Measurements from ENCODE around the gene ARHGAP27. TPM values are rescaled to one million over a fixed set of nuclear protein-coding genes. Genes with fewer than 3 reads are reported as not detected.

ARHGAP27 gene
- total RNA-seq, 1 donor from 2014 or later, result 75.7 TPM

DNA sequence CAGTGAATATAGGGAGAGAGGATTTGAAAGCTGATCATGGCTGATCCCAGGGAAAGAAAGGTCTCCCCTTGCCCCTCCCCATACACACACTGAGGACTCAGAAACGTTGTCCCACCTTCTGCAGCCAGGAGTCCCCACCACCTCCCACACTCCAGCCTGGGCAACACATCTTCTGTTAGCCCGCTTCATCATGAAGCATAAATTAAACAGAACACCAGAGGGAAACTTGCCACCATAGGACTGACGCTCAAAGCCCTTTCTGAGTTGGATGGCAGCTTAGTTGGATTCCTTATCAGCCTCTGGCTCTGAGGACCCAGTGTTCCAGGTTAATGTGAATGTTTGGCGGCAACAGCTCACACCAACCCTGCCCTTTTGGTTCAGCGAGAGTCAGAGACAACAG lies 33.9 kb downstream of the ARHGAP27 start:
- no peaks in the 10 kb centered on the region for H3K27me3 Mint-ChIP-seq
- peaks cover 2% of the 10 kb centered on the region for H3K4me1 Mint-ChIP-seq
- ATAC-seq (ENCODE audit: low read depth), result no peak
- H3K9me3 Mint-ChIP-seq, result no peaks in the 10 kb centered on the region
- H3K4me3 Mint-ChIP-seq, result no peak overlapping the region
- peaks cover 88% of the 10 kb centered on the region for H3K36me3 Mint-ChIP-seq (ENCODE audit: low read depth)
- ChIA-PET POLR2A (no interaction called here), CTCF (interaction anchor here (2.2 kb wide), 1 partner anchor 10 kb away, joined by 6 read pairs; no protein-coding TSS in a partner anchor)
- peak overlapping the region; percentile 12 for H3K27ac Mint-ChIP-seq
- no peak for DNase-seq
- intact Hi-C loops (cut with micrococcal nuclease), result no loop called here
- TF ChIP-seq, protein P1, sequence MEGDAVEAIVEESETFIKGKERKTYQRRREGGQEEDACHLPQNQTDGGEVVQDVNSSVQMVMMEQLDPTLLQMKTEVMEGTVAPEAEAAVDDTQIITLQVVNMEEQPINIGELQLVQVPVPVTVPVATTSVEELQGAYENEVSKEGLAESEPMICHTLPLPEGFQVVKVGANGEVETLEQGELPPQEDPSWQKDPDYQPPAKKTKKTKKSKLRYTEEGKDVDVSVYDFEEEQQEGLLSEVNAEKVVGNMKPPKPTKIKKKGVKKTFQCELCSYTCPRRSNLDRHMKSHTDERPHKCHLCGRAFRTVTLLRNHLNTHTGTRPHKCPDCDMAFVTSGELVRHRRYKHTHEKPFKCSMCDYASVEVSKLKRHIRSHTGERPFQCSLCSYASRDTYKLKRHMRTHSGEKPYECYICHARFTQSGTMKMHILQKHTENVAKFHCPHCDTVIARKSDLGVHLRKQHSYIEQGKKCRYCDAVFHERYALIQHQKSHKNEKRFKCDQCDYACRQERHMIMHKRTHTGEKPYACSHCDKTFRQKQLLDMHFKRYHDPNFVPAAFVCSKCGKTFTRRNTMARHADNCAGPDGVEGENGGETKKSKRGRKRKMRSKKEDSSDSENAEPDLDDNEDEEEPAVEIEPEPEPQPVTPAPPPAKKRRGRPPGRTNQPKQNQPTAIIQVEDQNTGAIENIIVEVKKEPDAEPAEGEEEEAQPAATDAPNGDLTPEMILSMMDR (IDR thresholded peaks at IDR 0.05), result no peak

DNA sequence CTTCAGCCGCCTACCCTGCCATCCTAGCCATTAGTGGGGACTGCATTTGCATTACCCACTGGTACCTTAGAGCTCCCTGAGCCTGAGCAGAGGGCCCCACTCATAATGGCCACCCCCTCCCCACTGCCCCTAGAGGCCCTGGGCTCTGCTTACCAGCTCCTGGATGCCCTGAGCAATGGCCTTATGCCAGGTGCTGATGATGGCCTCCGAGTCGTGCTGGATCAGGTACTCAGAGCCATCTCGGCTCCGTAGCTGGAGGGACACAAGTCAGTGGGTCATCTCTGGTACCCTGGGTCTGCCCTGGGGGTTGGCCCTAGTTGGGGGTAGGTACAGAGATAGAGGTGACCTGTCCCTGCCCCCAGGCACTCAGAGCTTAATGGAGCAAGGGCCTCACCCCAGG lies 34.9 kb downstream of the ARHGAP27 start:
- H3K4me1 Mint-ChIP-seq, result peaks cover 2% of the 10 kb centered on the region
- no peak overlapping the region for H3K27ac Mint-ChIP-seq
- POLR2A ChIA-PET, result no interaction called here
- ATAC-seq (ENCODE audit: low read depth) (no peak), DNase-seq (no peak)
- TF ChIP-seq, protein P1 (IDR thresholded peaks at IDR 0.05), result no peak
- no peak overlapping the region for H3K4me3 Mint-ChIP-seq
- no peaks in the 10 kb centered on the region for H3K9me3 Mint-ChIP-seq
- CTCF ChIA-PET, result interaction anchor here (1.0 to 2.2 kb wide), 3 partner anchors 11 to 179 kb away, joined by 4 to 6 read pairs (median 6); no protein-coding TSS in a partner anchor
- intact Hi-C loops (cut with micrococcal nuclease), result no loop called here
- H3K36me3 Mint-ChIP-seq (ENCODE audit: low read depth), result peaks cover 83% of the 10 kb centered on the region
- no peaks in the 10 kb centered on the region for H3K27me3 Mint-ChIP-seq

DNA sequence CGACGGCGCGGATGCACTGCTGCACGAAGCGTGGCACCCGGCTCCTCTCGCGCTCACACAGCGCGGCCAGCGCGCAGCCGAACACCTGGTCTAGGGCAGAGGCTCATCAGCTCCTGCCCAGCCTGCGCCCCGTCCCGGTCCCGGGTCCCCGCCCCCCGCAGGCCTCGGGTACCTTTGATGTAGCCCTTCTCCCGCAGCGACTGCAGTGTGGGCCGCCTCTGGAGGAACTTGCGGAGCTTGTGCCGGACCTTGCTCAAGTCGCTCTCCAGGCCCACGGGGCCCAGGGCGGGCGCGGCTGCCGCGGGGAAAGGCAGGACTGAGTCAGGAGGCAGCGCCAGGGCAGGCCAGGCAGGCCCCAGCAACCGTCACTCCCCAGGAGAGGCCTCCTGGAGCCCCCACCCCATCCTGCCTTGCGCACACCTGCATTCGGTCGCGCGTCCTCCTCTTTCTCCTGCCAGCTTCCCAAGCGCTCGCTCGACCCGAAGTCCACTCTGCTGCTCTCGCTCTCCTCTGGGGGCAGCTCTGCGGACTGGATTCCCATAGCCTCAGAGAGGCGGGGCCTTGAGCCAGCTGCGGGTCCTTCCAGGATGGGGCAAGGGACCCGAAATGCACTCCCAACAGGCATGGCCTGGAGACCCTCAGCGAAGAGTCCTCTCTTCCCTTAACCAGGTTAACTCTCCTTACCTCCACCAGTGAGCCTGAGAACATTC lies 36.0 kb downstream of the ARHGAP27 start:
- Mint-ChIP-seq H3K4me3 (no peak overlapping the region), H3K36me3 (ENCODE audit: low read depth) (peaks cover 73% of the 10 kb centered on the region), H3K4me1 (no peaks in the 10 kb centered on the region), H3K27me3 (no peaks in the 10 kb centered on the region), H3K9me3 (no peaks in the 10 kb centered on the region), H3K27ac (no peak overlapping the region)
- TF ChIP-seq, protein P1 (IDR thresholded peaks at IDR 0.05), result no peak
- intact Hi-C loops (cut with micrococcal nuclease), result no loop called here
- ChIA-PET CTCF (interaction anchor here (1.0 to 1.7 kb wide), 3 partner anchors 16 to 178 kb away, joined by 3 to 6 read pairs (median 4); no protein-coding TSS in a partner anchor), POLR2A (interaction anchor here (0.5 to 1.0 kb wide), 2 partner anchors 10 to 108 kb away, joined by 3 read pairs; no protein-coding TSS in a partner anchor)
- DNase-seq (no peak), ATAC-seq (ENCODE audit: low read depth) (no peak)

DNA sequence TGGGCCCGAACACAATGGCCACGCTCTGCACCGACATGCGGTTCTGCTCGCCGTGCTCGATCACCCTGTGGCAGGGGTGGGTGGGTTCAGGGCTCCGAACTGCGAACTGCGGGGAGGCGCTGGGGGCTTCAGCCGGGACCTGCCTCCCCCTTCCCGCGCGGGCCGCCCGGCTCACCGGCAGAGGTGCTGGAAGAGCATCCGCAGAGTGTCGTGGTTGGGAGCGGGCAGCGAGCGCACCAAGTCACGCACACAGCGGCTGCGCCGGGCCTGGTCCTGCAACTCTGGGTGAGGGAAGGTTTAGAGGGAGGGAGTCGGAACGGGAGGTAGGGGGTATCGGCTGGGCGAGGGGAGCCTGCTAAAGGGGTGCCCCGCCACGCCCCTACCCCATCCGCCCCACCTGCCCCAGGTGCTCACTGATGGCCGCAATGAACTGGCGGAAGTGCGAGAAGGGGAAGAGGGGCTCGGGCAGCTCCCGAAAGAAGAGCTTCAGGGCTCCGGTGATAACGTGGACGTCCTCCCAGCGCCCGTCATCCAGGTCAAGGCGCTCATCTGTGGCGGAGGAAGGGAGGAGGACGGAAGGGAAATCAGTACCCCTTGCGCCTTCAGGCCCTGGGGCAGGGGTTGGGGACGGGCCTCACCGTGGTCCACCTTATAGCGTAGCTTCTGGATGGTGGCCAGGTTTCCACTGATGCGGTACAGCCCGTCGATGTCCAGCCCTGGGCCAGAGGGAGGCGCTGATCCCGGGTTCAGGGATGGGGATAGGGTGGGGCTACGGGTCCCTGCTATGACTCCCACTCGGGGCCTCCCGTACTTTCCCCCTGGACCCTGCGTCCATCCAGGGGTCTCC lies 36.9 kb downstream of the ARHGAP27 start:
- no peak overlapping the region for H3K27ac Mint-ChIP-seq
- no peak for DNase-seq
- intact Hi-C loops (cut with micrococcal nuclease), result loop anchor here (1.0 kb wide), 1 partner anchor 33 kb away; no protein-coding TSS in a partner anchor

More for the DNA sequence above, 36.9 kb downstream of the ARHGAP27 start:
- no peaks in the 10 kb centered on the region for H3K9me3 Mint-ChIP-seq
- ATAC-seq (ENCODE audit: low read depth), result no peak
- H3K36me3 Mint-ChIP-seq (ENCODE audit: low read depth), result peaks cover 64% of the 10 kb centered on the region
- ChIA-PET CTCF (interaction anchor here (0.5 to 2.0 kb wide), 6 partner anchors 11 to 245 kb away, joined by 3 to 8 read pairs (median 3); no protein-coding TSS in a partner anchor), POLR2A (interaction anchor here (0.6 to 1.0 kb wide), 2 partner anchors 11 to 12 kb away, joined by 3 to 4 read pairs; no protein-coding TSS in a partner anchor)
- TF ChIP-seq, protein P1 (IDR thresholded peaks at IDR 0.05), result no peak
- no peak overlapping the region for H3K4me3 Mint-ChIP-seq
- no peaks in the 10 kb centered on the region for H3K27me3 Mint-ChIP-seq
- H3K4me1 Mint-ChIP-seq, result no peaks in the 10 kb centered on the region
